AG04450 (cell line): ENCODE measurements around the gene PDXP. TPM values are rescaled to one million over a fixed set of nuclear protein-coding genes. Genes with fewer than 3 reads are reported as not detected.

Experiments
- CTCF ChIA-PET: fragments of 300-600, 350-600 bp; formaldehyde crosslinking; extraction: SDS; loops from one replicate; lab custom pipeline; 2022; ENCODE audit warnings: antibody characterized with exemption, inconsistent platforms; lab: Charles Lee
- POLR2A ChIA-PET: fragments of 350-600 bp; formaldehyde crosslinking; extraction: SDS; loops from one replicate; lab custom pipeline; 2021; ENCODE audit warnings: antibody characterized with exemption, inconsistent platforms; lab: Yijun Ruan, JAX
- DNase-seq: peaks from one replicate; pipeline ENCODE4 v3.0.0-alpha.2; 2011; ENCODE audit warnings: low read depth, low spot score
- H3K27ac ChIP-seq: one replicate; pipeline ENCODE4 v1.5.1; 2012; ENCODE audit warnings: low read depth, low read length, control low read depth
- H3K27me3 ChIP-seq: one replicate; pipeline ENCODE4 v1.6.0; 2012; ENCODE audit warnings: low read length; ENCODE audit not compliant: control insufficient read depth, insufficient read depth
- H3K4me3 ChIP-seq: 2 replicates; pipeline ENCODE4 v1.5.1; 2011; ENCODE audit warnings: mild to moderate bottlenecking, low read depth, low read length, control low read depth
- H3K9me3 ChIP-seq: 2 replicates; pipeline ENCODE4 v1.5.1; 2012; ENCODE audit warnings: low read length; ENCODE audit not compliant: control insufficient read depth, insufficient read depth
- CTCF ChIP-seq: IDR thresholded peaks from 2 replicates; pipeline ENCODE4 v1.5.1; 2011; ENCODE audit warnings: low read depth, low read length, control low read depth, inconsistent platforms
- polyA plus RNA-seq: library from polyadenylated mRNA; depleted of rRNA; stranded (reverse); fragments of >200 nt; gene quantifications from 2 replicates; pipeline ENCODE4 v1.2.3, GENCODE V29; 2011

Gene PDXP
- polyA plus RNA-seq, 1 experiment = 11.7 TPM

- ChIA-PET POLR2A (interaction anchor here (0.6 to 2.9 kb wide), 3 partner anchors 10 to 82 kb away, joined by 3 to 24 read pairs (median 3); partner anchors contain the start of gene LGALS1), CTCF (interaction anchor here (1.1 to 4.8 kb wide), 3 partner anchors 8 to 25 kb away, joined by 3 to 57 read pairs (median 3); no protein-coding TSS in a partner anchor)
- Histone ChIP-seq H3K9me3 (no peaks in the 10 kb centered on the region), H3K27ac (no peak overlapping the region), H3K27me3 (no peaks in the 10 kb centered on the region), H3K4me3 (no peak overlapping the region)
- no peak for TF ChIP-seq CTCF
- no peak for DNase-seq
Observed at GRCh38 chr22:37631448-37632173, 26.9 kb upstream of the PDXP start.

- H3K4me3 ChIP-seq = no peak overlapping the region
- no peak for DNase-seq
- CTCF ChIA-PET = interaction anchor here (0.6 to 4.8 kb wide), 7 partner anchors 7 to 94 kb away, joined by 3 to 57 read pairs (median 4); no protein-coding TSS in a partner anchor
- H3K27ac ChIP-seq = peak overlapping the region; percentile 91
- no peak for TF ChIP-seq CTCF
- POLR2A ChIA-PET = interaction anchor here (1.0 to 3.2 kb wide), 6 partner anchors 7 to 45 kb away, joined by 3 to 24 read pairs (median 8); partner anchors contain the start of genes GGA1 and LGALS1
- no peaks in the 10 kb centered on the region for H3K27me3 ChIP-seq
- no peaks in the 10 kb centered on the region for H3K9me3 ChIP-seq
Observed at GRCh38 chr22:37632174-37633088, 26.1 kb upstream of the PDXP start.

GRCh38 chr22:37633089-37633624 is 25.4 kb upstream of the PDXP start:
- DNase-seq = no peak
- Histone ChIP-seq H3K27me3 (no peaks in the 10 kb centered on the region), H3K4me3 (no peak overlapping the region), H3K27ac (peak overlapping the region; percentile 91), H3K9me3 (no peaks in the 10 kb centered on the region)
- ChIA-PET POLR2A (interaction anchor here (0.5 to 3.2 kb wide), 12 partner anchors 8 to 105 kb away, joined by 3 to 24 read pairs (median 4); partner anchors contain the start of genes GGA1, LGALS1 and PDXP), CTCF (interaction anchor here (0.6 to 4.8 kb wide), 10 partner anchors 8 to 95 kb away, joined by 3 to 57 read pairs (median 4); no protein-coding TSS in a partner anchor)
- TF ChIP-seq CTCF = no peak

GRCh38 chr22:37633625-37634416 is 24.7 kb upstream of the PDXP start:
- Histone ChIP-seq H3K4me3 (peak overlapping the region; percentile 29), H3K27ac (peak overlapping the region; percentile 91), H3K27me3 (no peaks in the 10 kb centered on the region), H3K9me3 (no peaks in the 10 kb centered on the region)
- CTCF ChIA-PET = interaction anchor here (1.0 to 4.8 kb wide), 9 partner anchors 8 to 95 kb away, joined by 3 to 57 read pairs (median 5); no protein-coding TSS in a partner anchor
- POLR2A ChIA-PET = interaction anchor here (0.5 to 3.2 kb wide), 14 partner anchors 9 to 105 kb away, joined by 3 to 24 read pairs (median 4); partner anchors contain the start of genes GGA1, LGALS1 and PDXP
- TF ChIP-seq CTCF = peak; percentile 23
- DNase-seq = peak; percentile 84
